PC-3 (cell line): ENCODE data around the gene WNT2B. TPM values are rescaled to one million over a fixed set of nuclear protein-coding genes. Genes with fewer than 3 reads are reported as not detected.

Experiments used
- ATAC-seq: fragments of 200-7000 bp; cut with Tn5 transposase; 2 replicates; pipeline ENCODE4 v1.9.1; 2020; ENCODE audit warnings: mild to moderate bottlenecking, moderate library complexity
- Bru-seq: library from RNA; stranded (reverse); fragments of 400-500 nt; gene quantifications from one replicate; lab custom pipeline; 2021; lab: Mats Ljungman, UMichigan
- BruChase-seq, 2 experiments: library from RNA; stranded (reverse); fragments of 400-500 nt; gene quantifications; one replicate each; lab custom pipeline; 2021; lab: Mats Ljungman, UMichigan
- BruUV-seq: library from RNA; stranded (reverse); fragments of 400-500 nt; replicated peaks from 2 replicates; lab custom pipeline; 2021; lab: Mats Ljungman, UMichigan
- CTCF ChIA-PET: fragments of 300-600 bp; sonication (Branson Sonifier 250); formaldehyde crosslinking; loops from one replicate; lab custom pipeline; 2022; ENCODE audit warnings: antibody characterized with exemption; lab: Charles Lee
- POLR2A ChIA-PET: fragments of 300-600 bp; sonication (Branson Sonifier 250); formaldehyde crosslinking; loops from one replicate; lab custom pipeline; 2022; ENCODE audit warnings: antibody characterized with exemption; ENCODE audit not compliant: unreplicated experiment; lab: Charles Lee
- DNase-seq: peaks from one replicate; pipeline ENCODE4 v3.0.0-alpha.2; 2015
- H2AFZ ChIP-seq: fragments of 300-600 bp; sonication (generic); 2 replicates; pipeline ENCODE4 v1.6.0; 2016; ENCODE audit warnings: antibody characterized with exemption, low read length
- H3F3A ChIP-seq: fragments of 300-600 bp; sonication (generic); one replicate; pipeline ENCODE4 v1.6.0; 2017; ENCODE audit warnings: antibody characterized with exemption, low read length, control low read depth, mild to moderate bottlenecking; ENCODE audit not compliant: unreplicated experiment
- H3K27ac ChIP-seq: fragments of 300-600 bp; sonication (generic); 2 replicates; pipeline ENCODE4 v1.5.1; 2016; ENCODE audit warnings: mild to moderate bottlenecking, low read length
- H3K27me3 ChIP-seq: fragments of 300-600 bp; sonication (generic); 2 replicates; pipeline ENCODE4 v1.6.1; 2016; ENCODE audit warnings: low read length, mixed read lengths
- H3K36me3 ChIP-seq: fragments of 300-600 bp; sonication (generic); 2 replicates; pipeline ENCODE4 v1.6.1; 2016; ENCODE audit warnings: low read depth, mixed run types, low read length, mixed read lengths
- H3K4me1 ChIP-seq: fragments of 300-600 bp; sonication (generic); 2 replicates; pipeline ENCODE4 v1.5.1; 2016; ENCODE audit warnings: low read length; ENCODE audit not compliant: insufficient read depth
- H3K4me2 ChIP-seq: fragments of 300-600 bp; sonication (generic); 2 replicates; pipeline ENCODE4 v1.6.0; 2016; ENCODE audit warnings: low read length
- H3K4me3 ChIP-seq: fragments of 300-600 bp; sonication (generic); 2 replicates; pipeline ENCODE4 v1.5.1; 2016; ENCODE audit warnings: mild to moderate bottlenecking, low read length, mixed read lengths
- H3K79me2 ChIP-seq: fragments of 300-600 bp; sonication (generic); 2 replicates; pipeline ENCODE4 v1.6.1; 2017; ENCODE audit warnings: low read length, mixed read lengths
- H3K9ac ChIP-seq: fragments of 300-600 bp; sonication (generic); 2 replicates; pipeline ENCODE4 v1.6.0; 2016; ENCODE audit warnings: mild to moderate bottlenecking, low read length
- H3K9me2 ChIP-seq: fragments of 300-600 bp; sonication (generic); replicated peaks from 2 replicates; pipeline ENCODE4 v1.6.1; 2016; ENCODE audit warnings: mixed run types, low read length, mixed read lengths
- H3K9me3 ChIP-seq: fragments of 300-600 bp; sonication (generic); 2 replicates; pipeline ENCODE4 v1.6.1; 2016; ENCODE audit warnings: low read length, mixed read lengths
- H4K20me1 ChIP-seq: fragments of 300-600 bp; sonication (generic); 2 replicates; pipeline ENCODE4 v1.6.1; 2016; ENCODE audit warnings: low read length, mixed read lengths
- EZH2 ChIP-seq: fragments of 300-600 bp; sonication (generic); IDR thresholded peaks from one replicate; pipeline ENCODE4 v1.6.1; 2017; ENCODE audit warnings: antibody characterized with exemption, mild to moderate bottlenecking, low read length; ENCODE audit not compliant: unreplicated experiment
- EZH2phosphoT487 ChIP-seq: fragments of 300-600 bp; sonication (generic); IDR thresholded peaks from 2 replicates; pipeline ENCODE4 v1.6.1; 2018; ENCODE audit warnings: mild to moderate bottlenecking, antibody characterized with exemption, low read length, borderline replicate concordance
- intact Hi-C: fragments of 100-400 bp; cut with micrococcal nuclease; formaldehyde crosslinking; loops from 2 replicates; pipeline ENCODE4 v1.9.0; 2023
- long read RNA-seq: library from polyadenylated mRNA; unstranded; transcript quantifications from one replicate; pipeline ENCODE4 v2.0.0, GENCODE V29; 2021; ENCODE audit not compliant: unreplicated experiment
- total RNA-seq: library from RNA; depleted of rRNA; stranded (reverse); fragments of >200 nt; gene quantifications from 2 replicates; pipeline ENCODE4 v1.2.3, GENCODE V29; 2014; rRNA removed
- TF ChIP-seq, protein P1 (sequence below): fragments of 300-600 bp; sonication (generic); conservative IDR thresholded peaks from 2 replicates; pipeline ENCODE4 v1.5.1; 2017; ENCODE audit warnings: antibody characterized with exemption, low read depth, mild to moderate bottlenecking, low read length

WNT2B gene
- 0.46 and 0.55 TPM in 2 replicates for total RNA-seq
- Bru-seq, nascent RNA: percentile 38 among the genes with signal in this experiment
- BruChase-seq, experiment 1, labeled RNA remaining after a 6-hour chase: percentile 57 among the genes with signal in this experiment
- BruChase-seq, experiment 2, labeled RNA remaining after a 2-hour chase: percentile 60 among the genes with signal in this experiment
- long read RNA-seq, partial matches to known transcripts: 0 of 3 reads
- long read RNA-seq, other reads (novel, unspliced or antisense): 3 of 3 reads

DNA sequence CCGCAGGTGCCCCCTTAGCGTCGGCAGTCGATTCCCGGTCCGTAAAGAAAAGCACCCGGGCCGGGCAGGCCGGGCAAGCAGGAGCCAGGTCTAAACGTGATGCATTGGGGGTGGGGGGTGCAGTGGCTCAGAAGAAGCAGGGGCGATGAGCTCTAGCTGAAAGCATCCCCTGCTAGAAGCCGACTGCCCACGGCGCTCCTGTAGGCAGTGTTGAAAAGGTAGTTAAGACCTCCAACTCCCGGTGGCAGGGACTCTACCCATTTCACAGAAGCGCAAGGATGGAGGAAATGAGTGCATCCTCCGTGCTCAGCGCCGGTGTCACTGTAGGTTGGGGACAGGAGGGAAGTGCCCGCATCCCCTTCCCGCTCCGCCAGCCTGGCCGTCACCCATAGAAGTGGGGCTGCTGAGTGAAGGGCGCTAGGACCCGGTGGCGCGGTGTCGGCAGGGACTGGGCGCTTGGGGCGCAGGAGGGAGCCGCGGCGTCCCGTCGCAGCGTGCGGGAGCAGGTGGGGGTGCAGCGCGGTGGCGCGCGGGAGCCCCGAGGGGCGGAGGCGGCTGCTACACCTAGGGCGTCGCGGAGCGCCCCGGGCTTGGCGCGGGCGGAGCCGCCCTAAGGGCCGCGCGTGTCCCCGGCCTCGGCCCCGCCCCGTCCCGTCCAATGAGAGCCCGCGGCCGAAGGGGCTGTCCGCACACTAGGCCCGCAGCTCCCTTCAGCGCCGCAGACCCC lies at the start of gene WNT2B:
WNT2B (plus strand) TSS at position 688 of the 727 bp plus-strand sequence. CDS start 298 bp downstream, outside the sequence.
- no peak within 1 kb of the TSS for H3K27ac ChIP-seq
- no peaks in the 10 kb centered on the region for H3K27me3 ChIP-seq
- peak within 1 kb of the TSS; percentile 95 for H2AFZ ChIP-seq
- intact Hi-C loops: no loop called here
- no peak within 1 kb of the TSS for H3K9ac ChIP-seq
- peak within 1 kb of the TSS; percentile 72 for H3K4me3 ChIP-seq
- no peaks in the 10 kb centered on the region for H3K9me2 ChIP-seq
- H3K4me2 ChIP-seq: peak within 1 kb of the TSS; percentile 98
- ATAC-seq: peak; percentile 68
- no peak for TF ChIP-seq EZH2
- TF ChIP-seq, protein P1, sequence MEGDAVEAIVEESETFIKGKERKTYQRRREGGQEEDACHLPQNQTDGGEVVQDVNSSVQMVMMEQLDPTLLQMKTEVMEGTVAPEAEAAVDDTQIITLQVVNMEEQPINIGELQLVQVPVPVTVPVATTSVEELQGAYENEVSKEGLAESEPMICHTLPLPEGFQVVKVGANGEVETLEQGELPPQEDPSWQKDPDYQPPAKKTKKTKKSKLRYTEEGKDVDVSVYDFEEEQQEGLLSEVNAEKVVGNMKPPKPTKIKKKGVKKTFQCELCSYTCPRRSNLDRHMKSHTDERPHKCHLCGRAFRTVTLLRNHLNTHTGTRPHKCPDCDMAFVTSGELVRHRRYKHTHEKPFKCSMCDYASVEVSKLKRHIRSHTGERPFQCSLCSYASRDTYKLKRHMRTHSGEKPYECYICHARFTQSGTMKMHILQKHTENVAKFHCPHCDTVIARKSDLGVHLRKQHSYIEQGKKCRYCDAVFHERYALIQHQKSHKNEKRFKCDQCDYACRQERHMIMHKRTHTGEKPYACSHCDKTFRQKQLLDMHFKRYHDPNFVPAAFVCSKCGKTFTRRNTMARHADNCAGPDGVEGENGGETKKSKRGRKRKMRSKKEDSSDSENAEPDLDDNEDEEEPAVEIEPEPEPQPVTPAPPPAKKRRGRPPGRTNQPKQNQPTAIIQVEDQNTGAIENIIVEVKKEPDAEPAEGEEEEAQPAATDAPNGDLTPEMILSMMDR: no peak
- no peak for TF ChIP-seq EZH2phosphoT487
- no peaks in the 10 kb centered on the region for H4K20me1 ChIP-seq
- no peak for DNase-seq
- H3K9me3 ChIP-seq: no peaks in the 10 kb centered on the region
- H3K36me3 ChIP-seq: no peaks in the 10 kb centered on the region
- no peaks in the 10 kb centered on the region for H3K79me2 ChIP-seq
- CTCF ChIA-PET: no interaction called here
- H3K4me1 ChIP-seq: peaks cover 7% of the 10 kb centered on the region; the same call in 1 of the 2 replicates
- POLR2A ChIA-PET: no interaction called here
- no peaks in the 10 kb centered on the region for H3F3A ChIP-seq
- no TSS peak for BruUV-seq

DNA sequence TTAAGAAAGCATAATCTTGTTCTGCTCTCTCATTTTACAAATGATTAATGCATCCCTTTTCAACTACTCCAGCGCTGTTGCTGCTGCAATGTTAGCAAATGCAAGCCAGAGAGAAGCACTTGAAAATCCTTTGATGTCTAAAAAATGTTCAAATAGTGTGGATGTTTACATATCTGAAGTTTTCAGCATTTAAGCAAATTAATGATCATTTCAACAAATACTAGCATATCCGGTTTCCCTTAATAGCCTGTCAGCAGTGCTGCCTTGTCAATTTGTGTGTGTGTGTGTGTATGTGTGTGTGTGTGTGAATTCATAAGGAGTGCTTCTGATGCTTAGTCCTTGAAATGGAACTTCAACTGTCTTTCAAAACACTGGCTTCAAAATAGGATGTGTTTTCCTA lies 48.1 kb upstream of the WNT2B start:
- H3K4me1 ChIP-seq: peaks cover 12% of the 10 kb centered on the region
- H3K9me2 ChIP-seq: no peaks in the 10 kb centered on the region
- H3K9ac ChIP-seq: no peak overlapping the region
- DNase-seq (no peak), ATAC-seq (no peak)
- TF ChIP-seq EZH2phosphoT487 (no peak), EZH2 (no peak)
- TF ChIP-seq, protein P1: no peak
- no TSS peak for BruUV-seq
- peaks cover 19% of the 10 kb centered on the region; the same call in 1 of the 2 replicates for H3K36me3 ChIP-seq
- H3K79me2 ChIP-seq: no peaks in the 10 kb centered on the region
- no peaks in the 10 kb centered on the region for H3F3A ChIP-seq
- no peak overlapping the region for H2AFZ ChIP-seq
- H4K20me1 ChIP-seq: no peaks in the 10 kb centered on the region
- ChIA-PET POLR2A (no interaction called here), CTCF (no interaction called here)
- H3K27ac ChIP-seq: no peak overlapping the region
- H3K9me3 ChIP-seq: no peaks in the 10 kb centered on the region
- H3K4me3 ChIP-seq: no peak overlapping the region
- intact Hi-C loops: no loop called here
- H3K4me2 ChIP-seq: no peak overlapping the region
- H3K27me3 ChIP-seq: no peaks in the 10 kb centered on the region
